Measurements from ENCODE around the gene ANKRD50.

- TF ChIP-seq CTCF (conservative IDR thresholded peaks at IDR 0.05; ENCODE audit: low read length) (no peak), EZH2phosphoT487 (IDR thresholded peaks at IDR 0.05; ENCODE audit: borderline replicate concordance) (no peak)
Observed at GRCh38 chr4:124686279-124686678, 26.3 kb downstream of the ANKRD50 start.
